Caco-2 (cell line): ENCODE data around the gene KLK14. TPM values are rescaled to one million over a fixed set of nuclear protein-coding genes. Genes with fewer than 3 reads are reported as not detected.

ENCODE experiments used
- BruUV-seq: library from RNA; stranded (reverse); fragments of 400-500 nt; replicated peaks from 2 replicates; lab custom pipeline; 2021; lab: Mats Ljungman, UMichigan
- CTCF ChIA-PET: fragments of 300-600 bp; sonication (Branson Sonifier 250); formaldehyde crosslinking; loops from one replicate; lab custom pipeline; 2022; ENCODE audit warnings: antibody characterized with exemption; lab: Charles Lee
- POLR2A ChIA-PET: fragments of 300-600 bp; sonication (Branson Sonifier 250); formaldehyde crosslinking; loops from one replicate; lab custom pipeline; 2022; ENCODE audit warnings: antibody characterized with exemption; lab: Charles Lee
- DNase-seq, 2 experiments: peaks; one replicate each; pipeline versions ENCODE4 v3.0.0 to v3.0.0-alpha.2; 2020 to 2022
- H3K27me3 ChIP-seq: replicated peaks from 2 replicates; pipeline ENCODE4 v1.6.0; 2011; ENCODE audit warnings: low read length; ENCODE audit not compliant: control insufficient read depth, insufficient read depth
- H3K36me3 ChIP-seq: 2 replicates; pipeline ENCODE4 v1.5.1; 2011; ENCODE audit warnings: low read length; ENCODE audit not compliant: control insufficient read depth, insufficient read depth
- H3K4me1 ChIP-seq: fragments of 250-450 bp; sonication (Bioruptor Pico); 2 replicates; pipeline ENCODE4 v1.5.1; 2020; ENCODE audit warnings: mild to moderate bottlenecking
- H3K4me3 ChIP-seq: 2 replicates; pipeline ENCODE4 v1.5.1; 2011; ENCODE audit warnings: low read depth, mild to moderate bottlenecking, control low read depth, low read length
- H3K9me3 ChIP-seq: fragments of 250-450 bp; sonication (Bioruptor Pico); 2 replicates; pipeline ENCODE4 v1.5.1; 2020; ENCODE audit warnings: mild to moderate bottlenecking, moderate library complexity
- H3K27ac Mint-ChIP-seq: one replicate; pipeline ENCODE4 v1.8.0; 2022; ENCODE audit warnings: mixed read lengths; ENCODE audit not compliant: unreplicated experiment
- H3K27me3 Mint-ChIP-seq: one replicate; pipeline ENCODE4 v1.8.0; 2022; ENCODE audit warnings: mixed read lengths; ENCODE audit not compliant: insufficient read depth, unreplicated experiment
- H3K36me3 Mint-ChIP-seq: one replicate; pipeline ENCODE4 v1.8.0; 2022; ENCODE audit warnings: mild to moderate bottlenecking, mixed read lengths; ENCODE audit not compliant: insufficient read depth, unreplicated experiment
- H3K4me1 Mint-ChIP-seq: one replicate; pipeline ENCODE4 v1.8.0; 2022; ENCODE audit warnings: low read depth, mixed read lengths; ENCODE audit not compliant: unreplicated experiment
- H3K4me3 Mint-ChIP-seq: one replicate; pipeline ENCODE4 v1.8.0; 2022; ENCODE audit warnings: mild to moderate bottlenecking, moderate library complexity, mixed read lengths; ENCODE audit not compliant: unreplicated experiment
- H3K9me3 Mint-ChIP-seq: one replicate; pipeline ENCODE4 v1.8.0; 2022; ENCODE audit warnings: mixed read lengths; ENCODE audit not compliant: unreplicated experiment
- CTCF ChIP-seq, 2 experiments: fragments of 200-600 bp in 1 of 2; IDR thresholded peaks; 1 replicate in 1 of 2; 2 replicates in 1 of 2; pipeline versions ENCODE4 v1.5.1 to v1.8.0; 2011 to 2022; ENCODE audit warnings: antibody characterized with exemption in 1 of 2, control low read depth in 1 of 2, inconsistent platforms in 1 of 2, low read depth in 1 of 2, low read length in 1 of 2, mild to moderate bottlenecking in 1 of 2, moderate library complexity in 1 of 2; ENCODE audit not compliant: insufficient read depth in 1 of 2, severe bottlenecking in 1 of 2, unreplicated experiment in 1 of 2
- intact Hi-C: fragments of 100-400 bp; cut with micrococcal nuclease; formaldehyde crosslinking; loops from one replicate; pipeline ENCODE4 v1.10.0; 2022; ENCODE audit not compliant: unreplicated experiment
- total RNA-seq: library from RNA; stranded (reverse); gene quantifications from 2 replicates; pipeline ENCODE4 v1.2.3, GENCODE V29; 2022

The KLK14 gene
- total RNA-seq, 1 experiment from 2014 or later = not detected

GRCh38 chr19:51097166-51097738, 14.6 kb upstream of the KLK14 start:
- H3K4me3 Mint-ChIP-seq = no peak overlapping the region
- intact Hi-C loops = loop anchor here (2.0 kb wide), 1 partner anchor 174 kb away; no protein-coding TSS in a partner anchor
- Histone ChIP-seq H3K4me1 (no peaks in the 10 kb centered on the region), H3K4me3 (no peak overlapping the region), H3K9me3 (no peaks in the 10 kb centered on the region), H3K27me3 (no peaks in the 10 kb centered on the region), H3K36me3 (no peaks in the 10 kb centered on the region; the same call in 1 of the 2 replicates)
- ChIA-PET POLR2A (no interaction called here), CTCF (interaction anchor here (1.2 to 3.2 kb wide), 2 partner anchors 16 to 76 kb away, joined by 3 to 61 read pairs; no protein-coding TSS in a partner anchor)
- no TSS peak for BruUV-seq
- peak; percentile 70 to 81 for DNase-seq
- H3K27me3 Mint-ChIP-seq = no peaks in the 10 kb centered on the region
- no peaks in the 10 kb centered on the region for H3K9me3 Mint-ChIP-seq
- H3K4me1 Mint-ChIP-seq = peaks cover 6% of the 10 kb centered on the region
- peak; percentile 64 to 79 for TF ChIP-seq CTCF (IDR thresholded peaks at IDR 0.05; ENCODE audit: insufficient read depth in 1 of 2, low read depth in 1 of 2, low read length in 1 of 2, severe bottlenecking in 1 of 2, unreplicated experiment in 1 of 2)
- peaks cover 17% of the 10 kb centered on the region for H3K36me3 Mint-ChIP-seq
- no peak overlapping the region for H3K27ac Mint-ChIP-seq

- H3K27ac Mint-ChIP-seq = no peak overlapping the region
- ChIA-PET POLR2A (no interaction called here), CTCF (interaction anchor here (0.5 to 3.2 kb wide), 3 partner anchors 16 to 1171 kb away, joined by 3 to 61 read pairs (median 3); no protein-coding TSS in a partner anchor)
- Histone ChIP-seq H3K4me3 (no peak overlapping the region), H3K4me1 (no peaks in the 10 kb centered on the region), H3K9me3 (no peaks in the 10 kb centered on the region), H3K36me3 (no peaks in the 10 kb centered on the region; the same call in 1 of the 2 replicates), H3K27me3 (no peaks in the 10 kb centered on the region)
- no TSS peak for BruUV-seq
- peak in 1 of 2 experiments; percentile 23 for TF ChIP-seq CTCF (IDR thresholded peaks at IDR 0.05; ENCODE audit: insufficient read depth in 1 of 2, low read depth in 1 of 2, low read length in 1 of 2, severe bottlenecking in 1 of 2, unreplicated experiment in 1 of 2)
- peaks cover 12% of the 10 kb centered on the region for H3K4me1 Mint-ChIP-seq
- H3K4me3 Mint-ChIP-seq = no peak overlapping the region
- H3K36me3 Mint-ChIP-seq = peaks cover 17% of the 10 kb centered on the region
- intact Hi-C loops = loop anchor here (2.0 kb wide), 1 partner anchor 174 kb away; no protein-coding TSS in a partner anchor
- no peaks in the 10 kb centered on the region for H3K27me3 Mint-ChIP-seq
- H3K9me3 Mint-ChIP-seq = no peaks in the 10 kb centered on the region
- no peak for DNase-seq
Observed at GRCh38 chr19:51096473-51097165, 13.9 kb upstream of the KLK14 start.

- Mint-ChIP-seq H3K27me3 (no peaks in the 10 kb centered on the region), H3K4me1 (peaks cover 14% of the 10 kb centered on the region), H3K9me3 (no peaks in the 10 kb centered on the region), H3K27ac (no peak overlapping the region), H3K4me3 (no peak overlapping the region), H3K36me3 (peaks cover 15% of the 10 kb centered on the region)
- peak; percentile 84 to 86 for TF ChIP-seq CTCF (IDR thresholded peaks at IDR 0.05; ENCODE audit: insufficient read depth in 1 of 2, low read depth in 1 of 2, low read length in 1 of 2, severe bottlenecking in 1 of 2, unreplicated experiment in 1 of 2)
- Histone ChIP-seq H3K36me3 (no peaks in the 10 kb centered on the region; the same call in 1 of the 2 replicates), H3K27me3 (no peaks in the 10 kb centered on the region), H3K4me1 (no peaks in the 10 kb centered on the region), H3K4me3 (no peak overlapping the region), H3K9me3 (no peaks in the 10 kb centered on the region)
- intact Hi-C loops = loop anchor here (1.0 kb wide), 1 partner anchor 73 kb away; no protein-coding TSS in a partner anchor
- CTCF ChIA-PET = interaction anchor here (0.7 to 3.2 kb wide), 8 partner anchors 9 to 766 kb away, joined by 3 to 61 read pairs (median 5); no protein-coding TSS in a partner anchor
- no TSS peak for BruUV-seq
- peak in 1 of 2 experiments; percentile 61 for DNase-seq
- POLR2A ChIA-PET = interaction anchor here (0.8 kb wide), 1 partner anchor 113 kb away, joined by 11 read pairs; no protein-coding TSS in a partner anchor
Observed at GRCh38 chr19:51094696-51095279, 12.1 kb upstream of the KLK14 start.
